A549 (cell line): ENCODE measurements around the gene ZNF346. TPM values are rescaled to one million over a fixed set of nuclear protein-coding genes. Genes with fewer than 3 reads are reported as not detected.

Source experiments
- ATAC-seq, 2 experiments: fragments of 200-7000 bp in 1 of 2; fragments of >200 bp in 1 of 2; cut with Nextera tagmentation in 1 of 2; cut with Tn5 transposase in 1 of 2; 3 replicates each; pipeline versions ENCODE4 v1.8.0 to v1.9.1; 2018 to 2020; ENCODE audit warnings: mild to moderate bottlenecking in 1 of 2, moderate library complexity in 1 of 2
- CTCF ChIA-PET: fragments of 300-600 bp; sonication (Branson Sonifier 250); formaldehyde crosslinking; extraction: SDS; loops from one replicate; lab custom pipeline; 2021; ENCODE audit warnings: antibody characterized with exemption, inconsistent platforms; lab: Yijun Ruan, JAX
- POLR2A ChIA-PET: fragments of 350-600 bp; formaldehyde crosslinking; extraction: SDS; loops from one replicate; lab custom pipeline; 2021; ENCODE audit warnings: antibody characterized with exemption, inconsistent platforms; lab: Yijun Ruan, JAX
- DNase-seq, 2 experiments: peaks; one replicate each; pipeline versions ENCODE4 v3.0.0 to v3.0.0-alpha.2; 2011 to 2016; ENCODE audit warnings: low read depth in 1 of 2, low spot score in 1 of 2
- FAIRE-seq: peaks from 2 replicates; lab custom pipeline; 2011; peaks lifted over from hg19 to GRCh38; lab: Jason Lieb, UNC
- H3K27ac ChIP-seq, 2 experiments: fragments of >200 bp; sonication (Bioruptor Twin); formaldehyde crosslinking; 3 replicates each; pipeline ENCODE4 v1.5.1; 2016 to 2017
- H3K4me1 ChIP-seq: fragments of >200 bp; sonication (Bioruptor Twin); formaldehyde crosslinking; 3 replicates; pipeline ENCODE4 v1.6.1; 2016
- H3K4me2 ChIP-seq: fragments of >200 bp; sonication (Bioruptor Twin); formaldehyde crosslinking; 3 replicates; pipeline ENCODE4 v1.6.1; 2016
- H3K4me3 ChIP-seq: fragments of >200 bp; sonication (Bioruptor Twin); formaldehyde crosslinking; 3 replicates; pipeline ENCODE4 v1.5.1; 2016
- H3K9me3 ChIP-seq: fragments of >200 bp; sonication (Bioruptor Twin); formaldehyde crosslinking; 3 replicates; pipeline ENCODE4 v1.6.1; 2016
- ATOH8 ChIP-seq: fragments of 250-450 bp; sonication (Bioruptor Pico); IDR thresholded peaks from 2 replicates; pipeline ENCODE4 v1.5.0; 2020; ENCODE audit warnings: low read depth, mild to moderate bottlenecking, moderate library complexity
- CBX2 ChIP-seq: fragments of 200-600 bp; sonication (generic); IDR thresholded peaks from 2 replicates; pipeline ENCODE4 v1.6.1; 2016; ENCODE audit warnings: low read depth, mild to moderate bottlenecking, borderline replicate concordance
- CHD4 ChIP-seq: fragments of 200-600 bp; sonication (generic); IDR thresholded peaks from 2 replicates; pipeline ENCODE4 v1.6.1; 2016; ENCODE audit warnings: antibody characterized with exemption, mild to moderate bottlenecking, borderline replicate concordance
- CTCF ChIP-seq: fragments of >200 bp; sonication (Bioruptor Twin); formaldehyde crosslinking; IDR thresholded peaks from 3 replicates; pipeline ENCODE4 v1.5.1; 2016
- EHF ChIP-seq: fragments of 250-450 bp; sonication (Bioruptor Pico); IDR thresholded peaks from 2 replicates; pipeline ENCODE4 v1.5.0; 2020; ENCODE audit warnings: mild to moderate bottlenecking
- ELK1 ChIP-seq: fragments of 150-350 bp; IDR thresholded peaks from 2 replicates; pipeline ENCODE4 v1.6.1; 2014; ENCODE audit warnings: low read depth, mild to moderate bottlenecking, low read length
- EP300 ChIP-seq, 2 experiments: fragments of >200 bp; sonication (Bioruptor Twin); formaldehyde crosslinking; IDR thresholded peaks; 2 replicates in 1 of 2; 3 replicates in 1 of 2; pipeline ENCODE4 v1.6.1; 2016 to 2017
- GATA3 ChIP-seq: IDR thresholded peaks from 2 replicates; pipeline ENCODE4 v1.6.1; 2012; ENCODE audit warnings: borderline replicate concordance
- HDAC2 ChIP-seq: fragments of 200-600 bp; sonication (generic); IDR thresholded peaks from 2 replicates; pipeline ENCODE4 v1.6.1; 2016
- HMGXB4 ChIP-seq: fragments of 250-450 bp; sonication (Bioruptor Pico); IDR thresholded peaks from 2 replicates; pipeline ENCODE4 v1.5.0; 2021; ENCODE audit warnings: mild to moderate bottlenecking, moderate library complexity, borderline replicate concordance
- HOXA7 ChIP-seq: fragments of 250-450 bp; sonication (Bioruptor Pico); IDR thresholded peaks from 2 replicates; pipeline ENCODE4 v1.5.0; 2020; ENCODE audit warnings: mild to moderate bottlenecking, moderate library complexity
- HOXB13 ChIP-seq: fragments of 250-450 bp; sonication (Bioruptor Pico); IDR thresholded peaks from 2 replicates; pipeline ENCODE4 v1.5.0; 2020; ENCODE audit warnings: low read depth, mild to moderate bottlenecking, moderate library complexity
- HOXB5 ChIP-seq: fragments of 250-450 bp; sonication (Bioruptor Pico); IDR thresholded peaks from 2 replicates; pipeline ENCODE4 v1.5.0; 2020; ENCODE audit warnings: mild to moderate bottlenecking, moderate library complexity
- JUN ChIP-seq, 2 experiments: fragments of >200 bp; sonication (Bioruptor Twin); formaldehyde crosslinking; IDR thresholded peaks; 2 replicates in 1 of 2; 3 replicates in 1 of 2; pipeline ENCODE4 v1.6.1; 2016 to 2017
- PHF8 ChIP-seq: fragments of 200-600 bp; sonication (generic); IDR thresholded peaks from 2 replicates; pipeline ENCODE4 v1.6.1; 2016; ENCODE audit warnings: low read depth, mild to moderate bottlenecking, antibody characterized with exemption, moderate library complexity, borderline replicate concordance
- POLR2AphosphoS2 ChIP-seq: conservative IDR thresholded peaks from 2 replicates; pipeline ENCODE4 v1.6.1; 2012; ENCODE audit warnings: low read length, improper control_type of control experiment, inconsistent platforms
- RNF2 ChIP-seq: fragments of 200-600 bp; sonication (generic); IDR thresholded peaks from 2 replicates; pipeline ENCODE4 v1.6.1; 2016; ENCODE audit warnings: low read depth, mild to moderate bottlenecking, antibody characterized with exemption, moderate library complexity, borderline replicate concordance
- SMC3 ChIP-seq: fragments of >200 bp; sonication (Bioruptor Twin); formaldehyde crosslinking; IDR thresholded peaks from 3 replicates; pipeline ENCODE4 v1.6.1; 2018; ENCODE audit warnings: inconsistent platforms
- SREBF2 ChIP-seq: fragments of 450-650 bp; IDR thresholded peaks from 2 replicates; pipeline ENCODE4 v1.6.1; 2014; ENCODE audit warnings: mild to moderate bottlenecking, moderate library complexity
- TFCP2L1 ChIP-seq: fragments of 250-450 bp; sonication (Bioruptor Pico); IDR thresholded peaks from 2 replicates; pipeline ENCODE4 v1.5.0; 2021; ENCODE audit warnings: mild to moderate bottlenecking
- TP53 ChIP-seq: fragments of 250-450 bp; sonication (Bioruptor Pico); IDR thresholded peaks from 2 replicates; pipeline ENCODE4 v1.5.0; 2021; ENCODE audit warnings: mild to moderate bottlenecking, moderate library complexity
- ZSCAN20 ChIP-seq: fragments of 250-450 bp; sonication (Bioruptor Pico); IDR thresholded peaks from 2 replicates; pipeline ENCODE4 v1.8.0; 2022; ENCODE audit warnings: mild to moderate bottlenecking, moderate library complexity
- WGBS: methylation state at CpG from one replicate; pipeline ENCODE4 v1.1.6; 2017; ENCODE audit errors: missing lambda C conversion rate; 5-methylcytosine and 5-hydroxymethylcytosine counted together
- polyA plus RNA-seq, 4 experiments: library from polyadenylated mRNA; depleted of rRNA in 3 of 4; stranded (reverse); fragments of >200 nt; fragmentation: RNase III in 1 of 4; extraction: RNeasy Plus Mini Kit Qiagen cat#74134 plus additional on column Dnase treatment in 1 of 4; gene quantifications; 2 replicates in 3 of 4; 3 replicates in 1 of 4; pipeline ENCODE4 v1.2.3, GENCODE V29; 2011 to 2017

ZNF346 gene
- polyA plus RNA-seq, 2 of the 4 experiments (the other 2 are of a cell fraction) = 13.5 to 14.1 TPM

GRCh38 chr5:177065491-177065890 lies 43.0 kb downstream of the ZNF346 start (continued):
- no peak for TF ChIP-seq SMC3

GRCh38 chr5:177066224-177066623 lies 43.7 kb downstream of the ZNF346 start:
- Histone ChIP-seq H3K27ac (no peak overlapping the region), H3K4me1 (no peaks in the 10 kb centered on the region), H3K4me2 (no peak overlapping the region), H3K4me3 (no peak overlapping the region), H3K9me3 (no peaks in the 10 kb centered on the region)
- POLR2A ChIA-PET = no interaction called here
- ATAC-seq (no peak), FAIRE-seq (no peak), DNase-seq (no peak)
- WGBS = 86% methylated on average over 2 of the region's 2 CpGs
- CTCF ChIA-PET = interaction anchor here (10.2 to 12.1 kb wide), 2 partner anchors 6 to 47 kb away, joined by 79 to 148 read pairs; no protein-coding TSS in a partner anchor
- TF ChIP-seq ATOH8 (CRISPR knock-in tag) (no peak), TP53 (CRISPR knock-in tag) (no peak), JUN (IDR thresholded peaks at IDR 0.05) (no peak), CHD4 (no peak), HOXB13 (CRISPR knock-in tag) (no peak), EHF (CRISPR knock-in tag) (no peak), HOXB5 (CRISPR knock-in tag) (no peak), ZSCAN20 (CRISPR knock-in tag) (no peak), CBX2 (no peak), EP300 (IDR thresholded peaks at IDR 0.05) (no peak), ELK1 (no peak)

GRCh38 chr5:177067503-177067902 lies 45.0 kb downstream of the ZNF346 start:
- WGBS = 97% methylated on average over 5 of the region's 5 CpGs
- no peak overlapping the region for H3K4me2 ChIP-seq
- H3K4me3 ChIP-seq = no peak overlapping the region
- TF ChIP-seq PHF8 (no peak), ZSCAN20 (CRISPR knock-in tag) (no peak), HDAC2 (no peak), POLR2AphosphoS2 (no peak), GATA3 (no peak)
- no peak for ATAC-seq
- POLR2A ChIA-PET = no interaction called here
- CTCF ChIA-PET = interaction anchor here (1.0 to 12.1 kb wide), 2 partner anchors 26 to 45 kb away, joined by 5 to 148 read pairs; no protein-coding TSS in a partner anchor
- no peak overlapping the region for H3K27ac ChIP-seq
- DNase-seq = no peak
- FAIRE-seq = no peak
- no peaks in the 10 kb centered on the region for H3K9me3 ChIP-seq
- peaks cover 7% of the 10 kb centered on the region; the same call in 1 of the 3 replicates for H3K4me1 ChIP-seq

GRCh38 chr5:177070536-177071191 lies 48.2 kb downstream of the ZNF346 start:
- peaks cover 7% of the 10 kb centered on the region; the same call in 1 of the 3 replicates for H3K4me1 ChIP-seq
- WGBS = 88% methylated on average over 6 of the region's 6 CpGs
- ATAC-seq = no peak
- DNase-seq = no peak
- H3K27ac ChIP-seq = no peak overlapping the region
- ChIA-PET POLR2A (no interaction called here), CTCF (interaction anchor here (1.1 to 12.1 kb wide), 15 partner anchors 9 to 417 kb away, joined by 3 to 148 read pairs (median 9); partner anchors contain the start of genes FGFR4 and UIMC1)
- no peak overlapping the region for H3K4me3 ChIP-seq
- no peaks in the 10 kb centered on the region for H3K9me3 ChIP-seq
- FAIRE-seq = no peak
- H3K4me2 ChIP-seq = no peak overlapping the region
- TF ChIP-seq RNF2 = no peak
- no peak for TF ChIP-seq SMC3
- no peak for TF ChIP-seq PHF8
- no peak for TF ChIP-seq HOXA7 (CRISPR knock-in tag)
- TF ChIP-seq EHF (CRISPR knock-in tag) = no peak
- TF ChIP-seq ELK1 = no peak
- no peak for TF ChIP-seq CTCF
- no peak for TF ChIP-seq HMGXB4 (CRISPR knock-in tag)
- TF ChIP-seq SREBF2 = no peak
- TF ChIP-seq EP300 (IDR thresholded peaks at IDR 0.05) = no peak
- TF ChIP-seq TFCP2L1 (CRISPR knock-in tag) = no peak
